HG02571 (cell line): ENCODE data around the gene AXIN1.
"Not testable (repeated sequence)": the region's sequence is repeated elsewhere in the genome, so short reads cannot be mapped to it uniquely, and the experiment has no call there.

Source experiments
- ATAC-seq: cut with Tn5 transposase; IDR thresholded peaks from one replicate; pipeline ENCODE4 v1.9.1; 2021; ENCODE audit warnings: mild to moderate bottlenecking, moderate library complexity; ENCODE audit not compliant: unreplicated experiment

The AXIN1 gene

DNA sequence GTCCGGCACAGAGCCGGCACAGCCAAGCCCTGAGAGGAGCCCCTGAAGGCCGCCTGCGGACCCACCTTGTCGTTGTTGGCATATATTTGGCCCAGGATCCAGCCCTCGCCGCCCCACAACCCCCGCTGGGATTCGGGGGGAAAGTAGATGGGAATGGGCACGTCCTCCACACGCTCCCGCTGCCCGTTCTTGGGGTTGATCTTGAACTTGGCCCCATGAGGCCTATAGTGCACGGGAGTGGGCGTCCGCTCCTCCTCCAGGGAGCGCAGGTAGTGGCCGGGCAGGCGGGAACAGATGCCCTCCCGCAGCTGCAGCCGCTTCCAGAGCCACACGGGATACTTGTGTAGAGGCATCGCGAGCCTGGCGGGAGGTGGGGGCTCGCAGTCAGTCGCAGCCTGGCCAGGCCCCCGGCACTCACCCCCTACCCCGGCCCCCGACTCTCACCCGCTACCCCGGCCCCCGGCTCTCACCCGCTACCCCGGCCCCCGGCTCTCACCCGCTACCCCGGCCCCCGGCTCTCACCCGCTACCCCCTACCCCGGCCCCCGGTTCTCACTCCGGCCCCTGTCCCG is 17.4 kb upstream of the AXIN1 start:
- ATAC-seq, result no peak

DNA sequence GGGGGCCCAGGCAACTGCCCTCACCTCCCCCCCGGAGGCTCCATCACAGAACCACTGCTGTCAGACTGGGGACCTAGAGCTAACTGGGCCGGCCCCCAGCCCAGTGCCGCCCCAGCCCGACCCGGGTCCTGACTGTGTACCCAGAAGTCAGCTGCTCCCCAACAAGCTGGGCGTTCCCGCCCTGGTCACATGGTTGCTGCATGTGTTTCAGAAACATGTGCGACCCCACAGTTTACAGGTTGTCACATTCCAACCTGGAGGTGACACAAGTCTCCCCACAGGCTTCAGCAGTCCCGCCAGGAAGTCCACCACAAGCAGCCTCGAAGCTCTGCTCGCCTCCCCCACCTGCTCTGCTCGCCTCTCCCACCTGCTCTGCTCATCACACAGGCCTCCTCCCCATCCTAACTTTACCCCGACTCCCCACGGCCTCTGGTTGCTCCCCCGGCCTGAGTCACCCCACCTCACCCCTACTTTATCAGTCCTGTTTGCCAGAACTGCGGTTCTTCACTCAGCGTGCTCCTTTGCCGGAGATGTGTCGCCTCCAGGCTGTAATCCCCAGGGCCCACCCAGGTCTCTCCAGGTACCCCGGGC is 16.8 kb upstream of the AXIN1 start:
- ATAC-seq, result no peak

DNA sequence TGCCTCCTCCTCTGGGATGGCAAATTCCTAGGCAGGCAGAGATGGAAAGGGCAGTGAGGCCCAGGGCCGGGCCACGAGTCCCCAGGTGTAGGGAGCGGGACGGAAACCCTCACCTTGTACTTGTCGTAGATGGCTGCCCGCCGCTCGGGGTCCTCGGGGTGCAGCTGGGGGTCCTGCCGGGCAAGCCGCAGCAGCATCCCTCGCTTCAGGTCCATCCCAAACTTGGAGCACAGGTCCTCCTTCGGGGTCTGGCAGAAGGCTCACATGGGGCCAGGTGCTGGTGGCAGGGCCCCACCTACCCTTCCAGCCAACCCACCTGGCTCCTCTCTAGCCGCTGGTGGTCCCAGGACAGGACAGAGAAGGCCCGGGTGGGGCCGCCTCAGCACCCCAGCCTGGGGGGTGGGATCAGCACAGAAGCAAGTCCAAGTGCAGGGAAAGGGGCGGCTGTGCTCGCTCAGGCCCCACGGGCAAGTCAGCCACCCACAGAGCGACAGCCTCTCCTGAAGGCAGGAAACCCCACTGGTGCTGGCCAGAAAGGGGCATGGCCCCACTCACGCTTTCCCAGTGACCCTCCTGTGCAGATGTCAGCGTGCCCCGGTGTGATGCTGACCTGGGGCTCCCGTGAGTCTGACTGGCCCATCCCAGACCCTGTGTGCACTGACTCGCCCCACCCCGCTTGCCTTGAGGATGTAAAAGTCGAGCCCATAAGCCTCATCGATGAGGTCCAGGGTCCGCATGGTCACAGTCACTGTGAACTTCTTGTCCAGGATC is 16.1 kb upstream of the AXIN1 start:
- ATAC-seq, result no peak

DNA sequence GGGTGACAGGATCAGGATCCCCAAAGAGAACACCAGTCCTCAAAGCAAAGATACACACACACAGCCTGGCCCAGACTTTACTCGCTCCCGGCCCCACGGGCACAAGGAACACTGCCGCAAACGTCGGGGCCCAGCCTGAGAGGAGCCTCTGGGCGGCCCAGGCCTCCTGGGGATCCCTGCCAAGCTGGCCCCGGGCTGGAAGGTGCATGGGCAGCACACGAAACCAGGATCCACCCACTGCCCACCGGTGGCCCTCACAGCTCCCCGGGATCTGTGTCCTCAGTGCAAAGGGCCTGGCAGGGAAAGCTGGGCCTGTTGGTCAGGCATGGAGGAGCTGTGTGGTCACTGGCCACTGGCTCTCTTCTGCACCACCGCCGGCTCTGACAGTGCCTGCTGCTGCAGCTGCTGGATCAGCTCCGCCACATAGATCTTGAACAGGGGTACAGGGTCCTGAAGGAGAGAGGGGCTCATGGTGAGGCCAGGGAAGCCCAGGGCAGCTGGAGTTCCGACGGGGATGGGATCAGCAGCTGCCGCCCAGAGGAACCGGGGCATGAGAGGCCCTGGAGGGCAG is 14.9 kb upstream of the AXIN1 start:
- no peak for ATAC-seq

DNA sequence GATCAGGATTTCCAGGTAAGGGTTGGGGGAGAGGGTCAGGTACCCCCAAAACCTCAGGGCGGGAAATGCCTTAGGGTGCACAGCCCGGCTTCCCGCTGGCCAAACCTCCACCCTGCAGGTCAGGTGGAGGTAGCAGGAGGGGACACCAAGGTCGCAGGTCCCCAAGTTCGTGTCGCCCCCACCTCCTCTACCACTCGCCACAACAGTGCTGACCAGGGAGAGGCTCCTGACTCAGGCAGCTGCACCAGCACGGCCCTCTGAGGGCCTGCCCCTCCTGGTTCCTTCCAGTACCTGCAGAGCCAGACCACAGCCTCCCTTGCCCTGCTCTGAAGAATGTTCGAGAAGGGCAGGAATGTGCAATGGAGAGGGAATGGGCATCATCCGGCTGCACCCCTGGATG is 14.0 kb upstream of the AXIN1 start:
- ATAC-seq, result no peak

DNA sequence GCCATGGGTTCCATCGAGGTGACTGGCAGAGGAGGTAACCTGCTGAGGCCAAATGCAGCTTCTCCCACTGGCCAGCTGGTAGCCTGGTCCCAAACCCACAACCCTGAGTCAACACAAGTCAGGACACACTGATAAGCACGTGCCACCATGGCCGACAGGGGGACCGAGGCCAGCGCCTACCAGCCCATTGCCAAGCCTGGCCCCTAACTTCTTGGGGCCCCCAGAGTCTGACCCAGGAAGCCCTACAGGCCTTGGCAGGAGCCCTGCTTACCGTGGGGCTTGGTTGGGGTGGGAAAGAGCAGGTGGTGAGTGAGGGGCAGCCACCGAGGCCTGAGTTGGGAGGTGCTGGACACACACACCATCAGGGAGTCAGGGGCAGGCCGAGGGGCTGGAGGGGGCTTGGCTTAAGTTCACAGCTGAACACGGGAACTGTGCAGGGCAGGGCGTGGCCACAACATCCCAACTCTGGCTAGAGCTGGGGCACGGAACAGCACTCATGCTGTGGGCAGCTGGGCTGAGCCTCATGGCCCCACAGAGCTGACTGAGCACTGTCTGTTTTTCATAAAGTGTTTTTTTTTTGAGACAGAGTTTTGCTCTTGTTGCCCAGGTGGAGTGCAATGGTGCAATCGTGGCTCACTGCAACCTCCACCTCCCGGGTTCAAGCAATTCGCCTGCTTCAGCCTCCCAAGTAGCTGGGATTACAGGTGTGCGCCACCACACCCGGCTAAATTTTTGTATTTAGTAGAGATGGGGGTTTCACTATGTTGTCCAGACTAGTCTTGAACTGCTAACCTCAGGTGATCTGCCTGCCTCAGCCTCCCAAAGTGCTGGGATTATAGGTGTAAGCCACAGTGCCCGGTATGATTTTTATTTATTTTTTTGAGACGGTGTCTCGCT is 12.3 kb upstream of the AXIN1 start:
- no peak for ATAC-seq

DNA sequence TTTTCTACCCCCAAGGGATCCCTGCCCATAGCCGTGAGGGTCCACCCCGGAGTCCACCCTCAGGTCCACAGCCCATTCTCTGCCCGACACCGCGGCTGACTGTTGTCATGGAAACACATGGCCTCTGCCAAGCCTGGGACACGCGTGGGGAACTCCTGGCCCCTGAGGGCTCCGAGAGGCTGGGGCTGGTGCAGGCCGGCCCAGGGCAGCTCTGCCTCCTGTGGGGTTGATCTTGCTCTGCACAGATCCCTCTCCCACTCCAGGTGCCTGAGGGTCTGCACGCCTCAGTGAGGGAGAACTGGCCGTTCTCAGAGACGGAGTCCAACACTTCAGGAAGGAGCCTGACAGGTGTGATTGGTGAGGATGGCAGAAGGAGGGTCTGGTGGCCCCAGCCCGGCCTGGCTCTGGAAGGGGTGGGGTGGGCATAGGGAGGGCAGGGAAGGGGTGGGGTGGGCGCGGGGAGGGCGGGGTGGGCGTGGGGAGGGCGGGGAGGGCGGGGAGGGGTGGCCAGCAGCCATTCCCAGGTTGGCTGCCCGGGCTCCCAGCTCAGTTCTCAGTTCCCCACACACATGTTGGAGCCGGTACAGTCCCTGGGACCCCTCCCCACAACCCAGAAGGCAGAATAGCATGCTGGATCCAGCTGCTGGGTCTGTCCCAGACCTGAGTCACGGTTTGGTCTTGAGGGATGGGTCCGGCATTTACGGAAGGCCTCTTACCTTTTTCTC is 11.4 kb upstream of the AXIN1 start:
- ATAC-seq, result no peak

DNA sequence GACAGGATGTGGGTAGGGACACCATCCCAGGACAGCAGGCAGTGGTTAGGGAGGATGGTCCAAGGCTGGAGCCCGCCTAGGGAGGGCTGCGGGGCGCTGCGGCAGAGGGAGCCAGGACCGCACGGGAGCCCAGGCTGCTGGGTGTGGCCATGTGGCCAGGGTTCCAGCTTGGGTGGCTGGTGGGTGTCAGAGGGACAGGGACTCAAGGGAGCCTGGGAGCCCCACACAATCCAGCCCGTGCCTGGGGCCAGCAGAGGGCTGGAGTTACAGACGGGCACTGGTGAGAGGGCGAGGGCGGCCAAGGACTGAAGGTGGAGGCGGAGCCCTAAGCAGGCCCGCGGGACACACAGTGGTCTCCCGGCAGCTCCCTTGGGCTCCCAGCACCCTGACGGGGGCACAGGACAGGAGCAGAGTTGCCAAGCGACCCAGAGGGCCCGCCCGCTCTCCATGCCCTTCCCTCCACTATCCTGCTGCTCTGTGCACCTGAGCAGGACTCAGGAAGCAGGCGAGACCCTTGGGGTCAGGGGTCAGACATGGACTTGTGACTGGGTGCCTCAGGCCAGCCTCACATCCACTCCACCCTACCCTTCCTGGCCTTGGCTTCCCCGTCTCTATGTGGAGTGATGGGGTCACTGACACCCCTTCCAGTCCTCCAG is 10.7 kb upstream of the AXIN1 start:
- ATAC-seq, result no peak

DNA sequence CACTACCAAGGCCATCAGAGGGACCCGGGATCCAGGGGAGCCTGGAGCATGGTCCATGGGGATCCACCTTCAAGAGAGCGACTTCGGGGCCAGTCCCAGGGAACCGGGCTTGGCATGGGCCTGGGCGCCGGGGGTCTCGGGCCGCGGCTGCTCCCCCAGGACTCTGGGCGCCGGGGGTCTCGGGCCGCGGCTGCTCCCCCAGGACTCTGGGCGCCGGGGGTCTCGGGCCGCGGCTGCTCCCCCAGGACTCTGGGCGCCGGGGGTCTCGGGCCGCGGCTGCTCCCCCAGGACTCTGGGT is 10.1 kb upstream of the AXIN1 start:
- not testable (repeated sequence) for ATAC-seq

DNA sequence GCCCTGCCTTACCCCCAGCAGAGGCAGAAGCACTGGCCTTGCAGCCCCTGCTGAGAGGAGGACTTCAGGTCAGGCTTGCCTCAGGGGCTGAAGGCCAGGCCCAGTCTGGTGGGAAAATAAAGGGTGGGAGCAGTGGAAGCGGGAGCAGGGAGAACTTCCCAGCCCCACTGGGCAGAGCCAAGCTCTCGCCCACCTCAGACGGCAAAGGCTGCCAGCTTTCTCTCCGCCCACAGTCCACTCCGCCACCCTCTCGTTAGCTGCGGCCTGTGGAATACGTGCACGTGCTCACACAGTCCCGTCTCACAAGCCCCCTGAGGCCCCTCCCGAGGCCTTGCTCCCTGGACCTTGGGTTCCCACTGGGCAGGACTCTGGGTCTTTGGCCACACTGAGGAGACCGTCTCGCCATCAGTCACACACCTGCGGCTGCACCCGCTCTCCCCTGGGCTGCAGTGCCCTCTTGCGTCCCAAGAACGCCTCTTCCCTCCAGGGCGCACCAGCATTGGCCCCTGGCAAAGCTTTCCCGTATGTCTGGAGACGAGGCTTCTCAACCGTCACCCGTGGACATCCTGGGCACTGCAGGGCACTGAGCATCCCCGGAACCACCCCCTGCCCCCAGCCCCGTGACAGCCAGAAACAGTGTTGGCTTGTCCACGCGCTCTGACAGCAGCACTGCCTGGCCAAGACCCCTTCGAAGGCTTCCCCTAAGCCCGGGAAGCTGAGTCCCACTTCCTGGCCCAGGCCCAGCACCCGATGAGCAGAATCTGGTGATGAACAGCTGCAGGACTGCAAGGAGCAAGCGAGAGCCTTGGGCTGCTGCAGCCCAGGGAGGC is 9.6 kb upstream of the AXIN1 start:
- no peak for ATAC-seq

DNA sequence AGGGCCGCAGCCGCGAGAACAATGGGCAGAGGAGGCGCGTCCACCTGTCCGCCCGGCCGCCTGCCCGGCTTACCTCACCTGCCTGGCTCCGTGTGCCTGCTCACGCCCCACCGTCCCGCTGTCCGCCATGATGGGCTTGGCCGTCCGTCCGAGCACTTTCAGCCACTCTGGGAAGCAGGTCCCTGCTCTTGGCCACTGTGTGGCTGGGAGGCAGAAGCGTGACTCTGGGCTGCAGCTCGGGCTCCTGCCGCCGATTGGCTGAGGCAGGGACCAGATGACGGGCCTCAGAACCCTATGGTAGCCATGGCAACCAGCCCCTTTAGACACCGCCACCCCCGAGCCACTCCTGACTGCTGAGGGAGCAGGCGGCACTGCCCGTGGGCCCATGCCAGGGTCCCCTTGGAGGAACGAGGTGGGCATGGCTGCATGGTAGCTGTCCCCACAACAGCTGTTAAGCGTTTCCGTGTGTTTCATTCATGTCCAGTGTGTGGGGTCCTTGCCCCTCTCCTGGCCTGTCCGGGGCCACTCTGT is 8.9 kb upstream of the AXIN1 start:
- no peak for ATAC-seq

DNA sequence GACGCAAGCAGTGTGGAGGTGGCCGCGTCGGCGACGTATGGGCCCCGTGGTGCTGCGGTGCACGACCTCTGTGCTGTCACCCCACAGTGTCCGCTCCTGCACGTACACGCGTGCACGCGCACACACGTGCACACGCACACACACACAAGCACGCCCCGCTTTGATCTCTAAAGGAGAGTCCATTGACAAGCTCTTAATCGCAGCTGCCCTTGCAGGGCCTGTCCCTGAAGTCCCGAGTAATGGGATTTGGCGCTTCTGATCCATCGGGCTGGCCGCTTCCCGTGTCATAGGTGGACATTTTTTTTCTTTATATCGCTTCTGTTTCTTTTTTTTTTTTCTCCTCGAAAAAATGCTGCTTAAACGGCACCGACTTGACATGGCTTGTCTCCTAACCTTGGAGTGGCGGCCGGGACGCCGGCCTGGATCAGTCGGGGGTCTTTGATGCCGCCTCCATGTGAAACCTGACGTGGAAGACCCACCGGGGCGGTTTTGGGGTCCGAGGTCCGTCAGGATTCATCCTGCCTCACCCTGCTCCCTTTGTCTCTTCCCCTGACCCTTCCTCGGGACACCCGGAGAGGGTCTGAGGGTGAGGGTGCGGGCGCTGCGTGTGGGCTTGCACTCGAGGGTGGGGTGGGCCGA is 8.3 kb upstream of the AXIN1 start:
- ATAC-seq, result no peak

DNA sequence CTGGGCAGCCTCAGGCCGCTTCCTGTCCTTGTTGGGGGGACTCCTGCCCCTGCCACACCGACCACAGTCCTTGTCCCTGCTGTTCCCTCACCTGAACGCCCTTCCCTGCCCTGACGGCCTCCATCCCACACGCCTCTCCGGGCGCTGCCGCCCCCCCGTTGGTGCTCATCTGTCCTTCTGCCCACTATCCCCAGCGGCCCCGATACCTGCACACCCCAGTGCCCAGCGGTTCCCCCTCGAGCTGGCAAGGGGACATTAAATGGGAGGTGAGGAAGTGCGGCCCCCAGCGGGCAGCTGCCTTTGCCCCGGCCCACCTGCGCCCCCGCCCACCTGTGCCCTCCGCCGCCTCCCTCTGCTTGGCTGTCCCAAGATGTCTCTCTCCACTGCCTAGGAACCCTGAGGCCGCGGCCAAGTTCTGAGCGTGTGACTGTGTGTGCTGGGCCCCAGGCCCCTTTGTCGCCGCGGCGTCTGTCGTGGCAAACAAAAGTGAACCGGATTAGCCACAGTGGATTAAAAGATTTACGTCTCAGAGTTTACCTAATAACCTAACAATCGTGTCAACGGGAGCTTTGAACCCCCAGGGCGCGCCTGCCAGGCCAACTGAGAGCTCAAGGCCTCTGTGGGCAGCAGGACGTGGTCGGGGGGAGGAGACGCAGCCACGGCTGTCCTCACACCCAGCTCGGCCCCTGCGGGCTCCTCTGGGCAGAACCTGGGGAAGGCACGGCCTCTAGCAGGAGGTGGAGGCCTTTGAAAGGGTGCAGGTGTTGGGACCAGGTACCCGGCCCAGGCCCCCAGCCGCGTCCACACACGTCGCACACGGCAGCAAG is 7.6 kb upstream of the AXIN1 start:
- ATAC-seq, result no peak

DNA sequence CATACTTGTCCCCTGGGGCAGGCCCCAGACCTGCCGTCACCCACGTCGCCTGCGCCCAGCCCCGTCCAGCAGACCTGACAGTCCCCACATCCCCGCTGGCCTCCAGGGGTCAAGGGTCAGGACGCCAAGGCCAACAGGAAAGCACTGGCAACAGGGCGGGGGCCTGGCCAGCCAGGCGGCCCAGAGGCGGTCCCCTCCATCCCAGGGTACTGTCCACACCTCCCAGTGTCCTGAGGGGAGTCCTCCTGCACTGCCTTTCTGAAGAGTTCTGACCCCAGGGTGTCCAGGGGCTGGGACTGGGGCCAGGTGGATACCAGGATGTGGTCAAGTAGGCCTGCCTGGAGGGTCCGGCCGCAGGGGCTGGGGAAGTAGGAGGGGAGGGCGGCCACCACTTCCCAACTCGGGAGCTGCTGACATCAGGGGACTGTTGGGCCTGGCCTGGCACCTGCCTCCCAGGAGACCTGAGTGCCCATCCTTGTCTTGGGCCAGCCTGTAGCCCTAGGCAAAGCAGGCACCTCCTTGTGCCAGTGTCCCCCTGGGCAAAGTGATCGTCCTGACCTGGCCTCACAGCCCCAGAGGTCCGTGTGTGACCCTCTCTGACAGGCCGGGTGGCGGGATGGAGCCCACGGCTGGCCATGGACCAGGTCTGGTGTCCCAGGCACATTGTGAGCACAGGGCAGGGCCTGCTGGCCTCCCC is 6.7 kb upstream of the AXIN1 start:
- no peak for ATAC-seq

DNA sequence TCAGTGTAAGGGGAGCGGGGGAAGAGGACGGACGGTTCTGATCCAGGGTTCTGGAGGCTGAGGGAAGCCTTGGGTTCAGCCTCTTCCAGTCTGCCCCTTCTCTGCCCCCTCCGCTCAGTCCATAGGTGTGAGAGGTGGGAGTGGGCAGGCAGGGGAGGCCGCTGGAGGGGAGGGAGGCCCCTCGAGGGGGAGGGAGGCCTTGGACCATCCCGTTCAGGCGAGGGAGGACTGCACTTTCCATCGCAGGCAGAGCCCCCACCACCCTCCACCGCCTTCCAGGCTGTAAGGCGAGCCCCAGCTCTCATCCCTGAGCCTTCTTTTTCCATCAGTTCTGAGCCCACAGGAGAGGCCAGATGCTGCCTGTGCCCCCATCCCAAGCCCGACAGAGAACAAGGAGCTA is 4.2 kb upstream of the AXIN1 start:
- no peak for ATAC-seq

DNA sequence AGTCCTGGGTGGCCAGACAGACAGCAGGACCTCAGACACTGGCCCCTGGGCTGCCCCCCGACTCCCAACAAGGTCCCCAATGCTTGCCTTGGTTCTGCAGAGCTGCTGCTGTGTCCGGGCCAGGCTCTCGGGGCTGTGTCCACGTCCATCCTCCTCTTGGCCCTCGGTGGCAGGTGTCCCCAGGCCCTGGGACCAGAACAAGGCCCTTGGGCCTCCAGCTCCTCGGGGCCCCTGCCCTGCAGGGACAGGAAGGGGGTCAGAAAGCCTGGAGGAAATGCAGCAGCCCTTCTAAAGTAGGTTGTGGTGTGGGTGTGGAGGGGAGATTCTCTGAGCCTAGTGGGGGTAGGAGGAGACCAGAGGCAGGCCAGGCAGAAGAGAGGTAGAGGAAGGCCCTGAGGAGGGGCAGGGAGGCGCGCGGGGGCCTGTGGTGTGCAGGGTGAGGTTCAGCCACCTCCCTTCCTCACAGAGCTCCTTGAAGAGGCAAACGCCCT is 2.5 kb upstream of the AXIN1 start:
- no peak for ATAC-seq

DNA sequence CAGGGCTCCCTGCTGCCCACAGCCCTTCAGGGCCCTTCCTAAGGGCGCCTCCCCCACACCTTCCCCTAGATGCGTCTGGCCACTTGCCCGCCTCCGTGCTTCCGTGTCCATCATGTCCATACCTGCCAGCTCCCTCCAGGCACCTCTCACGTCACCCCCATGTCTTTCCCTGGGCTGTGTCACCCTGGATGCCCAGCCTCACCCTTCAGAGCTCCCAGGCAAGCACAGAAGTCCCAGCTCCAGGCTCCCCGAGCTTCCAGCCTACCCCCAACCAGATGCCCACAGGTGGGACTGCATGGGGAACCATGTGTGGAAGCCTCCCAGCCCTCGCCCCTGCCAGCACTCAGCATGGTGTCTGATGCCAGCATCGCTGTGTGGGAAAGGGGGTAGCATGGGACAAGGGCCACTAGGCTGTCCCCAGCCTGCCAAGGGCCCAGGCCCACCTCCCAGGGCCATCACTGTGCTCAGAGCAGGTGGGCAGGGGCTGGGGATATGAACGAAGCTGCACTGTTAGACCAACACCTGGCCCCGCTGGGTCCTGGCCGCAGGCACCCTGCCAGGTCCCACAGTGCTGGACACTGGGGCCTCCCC is 1.9 kb upstream of the AXIN1 start:
- no peak for ATAC-seq
